Testis (tissue), 3 donors: Measurements from ENCODE around the gene MRPL24. TPM values are rescaled to one million over a fixed set of nuclear protein-coding genes. Genes with fewer than 3 reads are reported as not detected.

Experiments
- DNase-seq: peaks from one replicate; pipeline ENCODE4 v3.0.0-alpha.2; 2019
- H3K27ac ChIP-seq, 2 donors: fragments of 200-600 bp; sonication (generic); one replicate each; pipeline ENCODE4 v1.5.1; 2019
- H3K27me3 ChIP-seq: fragments of 200-600 bp; sonication (generic); one replicate; pipeline ENCODE4 v1.5.1; 2019
- H3K36me3 ChIP-seq: fragments of 200-600 bp; sonication (generic); one replicate; pipeline ENCODE4 v1.5.1; 2017; ENCODE audit warnings: low read depth; ENCODE audit errors: missing control alignments
- H3K4me1 ChIP-seq: fragments of 200-600 bp; sonication (generic); one replicate; pipeline ENCODE4 v1.5.1; 2019
- H3K4me3 ChIP-seq, 2 donors: fragments of 200-600 bp; sonication (generic); one replicate each; pipeline ENCODE4 v1.5.1; 2017 to 2019
- H3K9me3 ChIP-seq: fragments of 200-600 bp; sonication (generic); one replicate; pipeline ENCODE4 v1.5.1; 2017
- CTCF ChIP-seq, 3 experiments: fragments of 450-650 bp in 2 of 3; fragments of 200-600 bp in 1 of 3; sonication (generic) in 1 of 3; IDR thresholded peaks; one replicate each; pipeline ENCODE4 v1.5.1; 2016 to 2019; ENCODE audit warnings: antibody characterized with exemption in 3 of 3, mild to moderate bottlenecking in 2 of 3, moderate library complexity in 1 of 3
- POLR2A ChIP-seq: fragments of 450-650 bp; IDR thresholded peaks from one replicate; pipeline ENCODE4 v1.6.1; 2017; ENCODE audit warnings: antibody characterized with exemption, mild to moderate bottlenecking, moderate library complexity
- WGBS, 2 donors: methylation state at CpG; one replicate each; pipeline ENCODE4 v1.1.5; 2018; 5-methylcytosine and 5-hydroxymethylcytosine counted together
- intact Hi-C: fragments of 100-400 bp; cut with DNase I; formaldehyde crosslinking; loops from one replicate; pipeline ENCODE4 v1.15.1; 2023; ENCODE audit warnings: low total_unique reads
- polyA plus RNA-seq: library from polyadenylated mRNA; stranded (reverse); fragments of 350-450 nt; fragmentation: Illumina TruSeq; extraction: RNeasy Lipid Tissue Mini Kit (QIAGEN cat#74804); gene quantifications from one replicate; pipeline ENCODE4 v1.2.3, GENCODE V29; 2014; ENCODE audit warnings: low read depth, low replicate concordance; ENCODE audit not compliant: insufficient read depth
- total RNA-seq, 2 donors: library from RNA; depleted of rRNA; stranded (reverse); fragments of >200 nt; gene quantifications; one replicate each; pipeline ENCODE4 v1.2.3, GENCODE V29; 2016

MRPL24 gene
- total and polyA plus RNA-seq, 3 donors from 2014 or later: 36.6 to 101 (median 51.7) TPM

- DNase-seq: peak; percentile 77
- H3K4me1 ChIP-seq: peaks cover 32% of the 10 kb centered on the region
- no peaks in the 10 kb centered on the region for H3K36me3 ChIP-seq
- no peak for TF ChIP-seq POLR2A
- H3K9me3 ChIP-seq: no peaks in the 10 kb centered on the region
- 7 to 8% methylated on average over 8 to 28 of the region's 29 CpGs for WGBS, 2 donors
- peak overlapping the region; percentile 34 to 58 for H3K4me3 ChIP-seq
- intact Hi-C loops: no loop called here
- peak overlapping the region; percentile 56 to 84 for H3K27ac ChIP-seq
- H3K27me3 ChIP-seq: no peaks in the 10 kb centered on the region
These were observed 34.1 kb downstream of the MRPL24 start for GRCh38 chr1:156706657-156707416.

GRCh38 chr1:156705918-156706656, 34.8 kb downstream of the MRPL24 start:
- Histone ChIP-seq H3K27me3 (no peaks in the 10 kb centered on the region), H3K4me1 (peaks cover 32% of the 10 kb centered on the region), H3K4me3 (peak overlapping the region; percentile 34 to 58), H3K36me3 (no peaks in the 10 kb centered on the region), H3K9me3 (no peaks in the 10 kb centered on the region), H3K27ac (peak overlapping the region; percentile 56 to 84)
- peak; percentile 81 for DNase-seq
- 0 to 1% methylated on average over 18 to 45 of the region's 45 CpGs for WGBS, 2 donors
- TF ChIP-seq CTCF (IDR thresholded peaks at IDR 0.05) (peak; percentile 55 to 84 (median 64)), POLR2A (no peak)
- intact Hi-C loops: no loop called here

- Histone ChIP-seq H3K4me1 (peaks cover 32% of the 10 kb centered on the region), H3K27me3 (no peaks in the 10 kb centered on the region), H3K27ac (peak within 1 kb of the TSS; percentile 56 to 84), H3K4me3 (peak within 1 kb of the TSS; percentile 34 to 58), H3K9me3 (no peaks in the 10 kb centered on the region), H3K36me3 (no peaks in the 10 kb centered on the region)
- peak; percentile 25 for DNase-seq
- TF ChIP-seq POLR2A (no peak), CTCF (IDR thresholded peaks at IDR 0.05) (no peak)
- intact Hi-C loops: no loop called here
- WGBS, 2 donors: 0 to 2% methylated on average over 17 to 32 of the region's 42 CpGs
These were observed 35.5 kb downstream of the MRPL24 start, which contains the start of gene CRABP2 for GRCh38 chr1:156705321-156705917. Gene CRABP2, minus strand, starts transcription at chr1:156705583. Its CDS starts 137 bp downstream, at chr1:156705446.

GRCh38 chr1:156704930-156705320, 36.0 kb downstream of the MRPL24 start:
- Histone ChIP-seq H3K9me3 (no peaks in the 10 kb centered on the region), H3K27ac (no peak overlapping the region), H3K36me3 (no peaks in the 10 kb centered on the region), H3K4me3 (peak overlapping the region; percentile 34 to 58), H3K27me3 (no peaks in the 10 kb centered on the region), H3K4me1 (peaks cover 32% of the 10 kb centered on the region)
- no peak for DNase-seq
- TF ChIP-seq CTCF (IDR thresholded peaks at IDR 0.05) (no peak), POLR2A (no peak)
- intact Hi-C loops: no loop called here
- WGBS, 2 donors: 2 to 4% methylated on average over 28 to 29 of the region's 29 CpGs

GRCh38 chr1:156704166-156704711, 36.6 kb downstream of the MRPL24 start:
- intact Hi-C loops: no loop called here
- TF ChIP-seq POLR2A (no peak), CTCF (IDR thresholded peaks at IDR 0.05) (no peak)
- Histone ChIP-seq H3K4me3 (no peak overlapping the region), H3K27me3 (no peaks in the 10 kb centered on the region), H3K4me1 (peaks cover 32% of the 10 kb centered on the region), H3K9me3 (no peaks in the 10 kb centered on the region), H3K36me3 (no peaks in the 10 kb centered on the region), H3K27ac (no peak overlapping the region)
- DNase-seq: no peak
- WGBS, 2 donors: 41 to 51% methylated on average over 6 to 10 of the region's 10 CpGs
